K562 treated with DMSO at 1 percent for 48 hours (cell line): ENCODE results near the gene RBP7. TPM values are rescaled to one million over a fixed set of nuclear protein-coding genes. Genes with fewer than 3 reads are reported as not detected.

Experiments
- total RNA-seq: library from RNA; unstranded; fragments of 300-600 nt; gene quantifications from 2 replicates; pipeline ENCODE4 v1.2.3, GENCODE V29; 2022; ENCODE audit warnings: low replicate concordance; ENCODE audit errors: extremely low read depth

RBP7 gene
- not detected in 2 replicates for total RNA-seq

DNA sequence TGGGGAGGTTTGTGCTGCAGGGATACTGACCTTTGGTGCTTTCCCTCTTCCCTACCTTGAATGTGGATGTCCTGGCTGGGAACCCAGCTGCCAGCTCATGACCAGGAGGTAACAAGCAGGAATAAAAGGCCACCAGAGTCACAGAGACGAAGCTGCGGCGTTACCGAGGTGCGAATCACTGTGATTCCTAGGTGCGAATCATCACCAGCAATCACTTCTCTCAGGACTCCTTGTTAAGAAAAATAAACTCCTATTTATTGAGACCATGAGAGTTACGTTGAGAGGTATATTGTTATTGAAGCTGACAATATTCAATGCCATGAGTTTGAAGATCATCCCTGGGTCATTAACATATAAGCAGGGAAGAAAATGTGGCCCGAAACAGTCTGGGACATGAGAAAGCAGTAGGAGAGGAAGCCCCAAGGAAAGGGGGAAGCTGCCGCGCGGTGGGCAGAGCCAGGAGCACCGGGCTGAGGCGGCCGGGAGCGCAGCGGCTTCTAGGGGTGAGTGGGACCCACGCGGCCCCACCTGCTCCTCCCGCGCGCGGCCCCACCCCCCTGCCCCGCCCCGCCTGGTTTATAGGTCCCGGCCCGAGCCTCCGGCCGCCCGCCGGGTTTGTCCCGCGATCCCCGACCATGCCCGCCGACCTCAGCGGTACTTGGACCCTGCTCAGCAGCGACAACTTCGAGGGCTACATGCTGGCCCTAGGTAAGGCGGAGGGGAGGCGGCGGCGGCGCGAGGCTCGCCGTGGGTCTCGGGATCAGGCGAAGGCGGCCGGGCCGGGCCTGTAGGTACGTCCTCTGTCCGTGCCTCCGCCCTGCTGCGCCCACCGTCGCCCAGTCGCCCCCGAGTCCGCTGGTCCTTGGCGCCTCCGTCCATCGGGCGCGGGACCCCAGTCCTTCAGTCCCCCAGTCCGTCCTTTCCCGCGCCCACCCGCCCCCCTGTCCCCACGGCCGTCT, at the start of gene RBP7:
Gene RBP7 (plus strand): TSS at position 605 of the 959 bp plus-strand sequence. CDS start 31 bp downstream, at position 636.

DNA sequence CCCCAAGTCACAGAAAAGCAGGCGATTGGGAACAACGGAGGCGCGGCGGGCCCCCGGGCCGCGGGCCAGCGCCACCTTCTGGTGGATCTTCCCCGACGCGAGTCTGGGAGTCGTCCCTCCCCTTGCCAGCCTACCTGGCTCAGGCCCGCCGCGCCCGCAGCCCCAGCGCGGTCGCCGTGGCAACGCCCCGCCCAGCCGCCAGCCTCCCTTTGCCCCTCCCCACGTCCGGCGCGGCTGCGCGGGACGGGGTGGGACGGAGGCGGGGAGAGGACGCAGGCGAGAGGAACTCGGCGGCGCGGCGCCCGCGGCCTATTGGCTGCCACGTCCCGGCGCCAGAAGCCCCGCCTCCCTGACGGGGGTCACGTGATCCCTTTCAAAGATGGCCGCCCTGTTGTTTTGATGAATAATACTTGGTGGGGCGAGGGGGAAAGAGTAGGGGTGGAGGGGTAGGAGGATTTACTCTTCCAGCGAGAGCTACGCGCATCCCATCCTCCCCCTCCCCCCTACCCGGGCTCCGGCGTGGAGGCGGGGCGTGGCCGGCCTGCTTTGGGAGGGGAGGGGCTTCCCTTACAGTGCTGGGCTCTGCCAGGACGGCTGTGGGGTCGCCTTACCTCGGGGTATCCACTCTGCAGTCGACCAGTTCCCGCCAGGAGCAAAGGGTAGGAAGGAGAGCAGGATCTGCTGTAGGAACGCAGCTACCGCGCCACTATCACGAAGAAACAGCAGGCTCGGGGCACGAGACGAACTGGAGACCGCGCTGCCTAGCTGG, 35.7 kb downstream of the RBP7 start, which contains the start of gene UBE4B:
Gene UBE4B (plus strand): TSS at position 369 of the 769 bp plus-strand sequence. CDS start 713 bp downstream, outside the sequence.

Other genes with a start within 250 kb of the RBP7 start
- gene CLSTN1, start 173.3 kb upstream of the RBP7 start, total RNA-seq = not detected in 2 replicates
- not detected in 2 replicates for gene CTNNBIP1, start 87.0 kb upstream of the RBP7 start, total RNA-seq
- gene LZIC, start 53.8 kb upstream of the RBP7 start, total RNA-seq = not detected in 2 replicates
- gene NMNAT1, start 53.8 kb upstream of the RBP7 start, total RNA-seq = not detected in 2 replicates
- gene UBE4B, start 35.7 kb downstream of the RBP7 start, total RNA-seq = not detected in 2 replicates
- not detected in 2 replicates for gene KIF1B, start 213.3 kb downstream of the RBP7 start, total RNA-seq